OCI-M2 (cell line): ENCODE measurements around the gene MRPL17.

Experiments
- DNase-seq: peaks from one replicate; lab custom pipeline; 2025; ENCODE audit not compliant: unreplicated experiment; lab: John Stamatoyannopoulos, UW

MRPL17 gene

GRCh38 chr11:6655020-6655789 lies 27.9 kb downstream of the MRPL17 start:
- DNase-seq, result no peak

GRCh38 chr11:6654281-6655019 lies 28.7 kb downstream of the MRPL17 start:
- no peak for DNase-seq

GRCh38 chr11:6653656-6654055 lies 29.5 kb downstream of the MRPL17 start:
- DNase-seq, result no peak

- no peak for DNase-seq
Measured at GRCh38 chr11:6653097-6653496, 30.0 kb downstream of the MRPL17 start.

GRCh38 chr11:6652182-6652581 lies 31.0 kb downstream of the MRPL17 start:
- DNase-seq, result no peak

GRCh38 chr11:6650980-6651379 lies 32.2 kb downstream of the MRPL17 start:
- no peak for DNase-seq

- no peak for DNase-seq
Measured at GRCh38 chr11:6650104-6650503, 33.0 kb downstream of the MRPL17 start.

GRCh38 chr11:6648501-6648900 lies 34.6 kb downstream of the MRPL17 start:
- no peak for DNase-seq

- no peak for DNase-seq
Measured at GRCh38 chr11:6647836-6648235, 35.3 kb downstream of the MRPL17 start.

- DNase-seq, result no peak
Measured at GRCh38 chr11:6646918-6647679, 36.0 kb downstream of the MRPL17 start.

GRCh38 chr11:6646576-6646917 lies 36.6 kb downstream of the MRPL17 start:
- no peak for DNase-seq

- no peak for DNase-seq
Measured at GRCh38 chr11:6646071-6646470, 37.1 kb downstream of the MRPL17 start.

- no peak for DNase-seq
Measured at GRCh38 chr11:6642957-6643356, 40.2 kb downstream of the MRPL17 start.

GRCh38 chr11:6640985-6641701 lies 42.0 kb downstream of the MRPL17 start:
- DNase-seq, result no peak

GRCh38 chr11:6640036-6640984 lies 42.8 kb downstream of the MRPL17 start:
- no peak for DNase-seq

- DNase-seq, result no peak
Measured at GRCh38 chr11:6638429-6638828, 44.7 kb downstream of the MRPL17 start.

GRCh38 chr11:6637871-6638270 lies 45.3 kb downstream of the MRPL17 start:
- no peak for DNase-seq

GRCh38 chr11:6636480-6636879 lies 46.7 kb downstream of the MRPL17 start:
- DNase-seq, result no peak

GRCh38 chr11:6635082-6635932 lies 47.8 kb downstream of the MRPL17 start:
- no peak for DNase-seq
